ENCODE data around the gene SPATA20. TPM values are rescaled to one million over a fixed set of nuclear protein-coding genes. Genes with fewer than 3 reads are reported as not detected.

SPATA20 gene
- total and polyA plus RNA-seq, 2 of the 13 experiments (the other 11 are each of a cell fraction or from before 2014, with no cell fraction given), result 36.1 to 64.8 TPM

- TF ChIP-seq ZNF142 (CRISPR knock-in tag; IDR thresholded peaks at IDR 0.05) (no peak), SRSF4 (IDR thresholded peaks at IDR 0.05; ENCODE audit: low read depth, low read length, poor library complexity, severe bottlenecking) (no peak), HNRNPL (IDR thresholded peaks at IDR 0.05; ENCODE audit: low read depth, low read length) (peak; percentile 60; the same call in 1 of the 2 replicates), ZNF367 (CRISPR knock-in tag; IDR thresholded peaks at IDR 0.05; ENCODE audit: borderline replicate concordance) (no peak), ZBTB49 (CRISPR knock-in tag; IDR thresholded peaks at IDR 0.05; ENCODE audit: borderline replicate concordance) (no peak), ZNF841 (CRISPR knock-in tag; IDR thresholded peaks at IDR 0.05; ENCODE audit: borderline replicate concordance) (no peak), ATF6 (CRISPR knock-in tag; conservative IDR thresholded peaks at IDR 0.05) (no peak; the same call in 1 of the 2 replicates), ZNF230 (CRISPR knock-in tag; IDR thresholded peaks at IDR 0.05) (no peak), ZNF282 (IDR thresholded peaks at IDR 0.05; ENCODE audit: partially characterized antibody) (no peak), JDP2 (CRISPR knock-in tag; IDR thresholded peaks at IDR 0.05; ENCODE audit: borderline replicate concordance) (no peak), ZFP1 (CRISPR knock-in tag; IDR thresholded peaks at IDR 0.05) (no peak; the same call in 1 of the 2 replicates), ZNF496 (CRISPR knock-in tag; IDR thresholded peaks at IDR 0.05; ENCODE audit: insufficient replicate concordance) (no peak), EEA1 (CRISPR knock-in tag; IDR thresholded peaks at IDR 0.05; ENCODE audit: borderline replicate concordance) (peak; percentile 65; the same call in 1 of the 2 replicates), TP53 (CRISPR knock-in tag; conservative IDR thresholded peaks at IDR 0.05) (peak; percentile 44; the same call in 1 of the 2 replicates), ZNF232 (CRISPR knock-in tag; IDR thresholded peaks at IDR 0.05; ENCODE audit: borderline replicate concordance) (peak; percentile 94), FOXC1 (CRISPR knock-in tag; IDR thresholded peaks at IDR 0.05; ENCODE audit: borderline replicate concordance) (peak; percentile 88), ESRRA (CRISPR knock-in tag; IDR thresholded peaks at IDR 0.05; ENCODE audit: low read depth) (peak; percentile 40), ZBTB20 (CRISPR knock-in tag; IDR thresholded peaks at IDR 0.05; ENCODE audit: borderline replicate concordance, low read depth) (peak; percentile 73)
These were observed 3.9 kb upstream of the SPATA20 start (continued) for GRCh38 chr17:50542795-50543774.

Measured in HepG2 (cell line).